Astrocyte of the spinal cord (primary cell): ENCODE measurements around the gene SMAD2.
"Not testable (repeated sequence)": the region's sequence is repeated elsewhere in the genome, so short reads cannot be mapped to it uniquely, and the experiment has no call there.

Source experiments
- DNase-seq: peaks from one replicate; pipeline ENCODE4 v3.0.0; 2011; ENCODE audit warnings: low read depth, low spot score
- H3K4me3 ChIP-seq: 2 replicates; pipeline ENCODE4 v1.5.1; 2011; ENCODE audit warnings: low read depth, mild to moderate bottlenecking, low read length, moderate library complexity
- CTCF ChIP-seq: IDR thresholded peaks from 2 replicates; pipeline ENCODE4 v1.5.1; 2012; ENCODE audit warnings: low read depth, mild to moderate bottlenecking, low read length, inconsistent platforms
- in situ Hi-C: cut with HindIII; loops from 2 replicates; pipeline ENCODE4 v1.10.0; 2017; ENCODE audit warnings: low sequenced_read_pairs

Gene SMAD2

GRCh38 chr18:47970664-47971531 is 40.4 kb upstream of the SMAD2 start:
- in situ Hi-C loops, result no loop called here
- no peak for TF ChIP-seq CTCF
- no peak overlapping the region for H3K4me3 ChIP-seq
- no peak for DNase-seq

GRCh38 chr18:47969816-47970215 is 39.4 kb upstream of the SMAD2 start:
- H3K4me3 ChIP-seq, result no peak overlapping the region
- in situ Hi-C loops, result no loop called here
- TF ChIP-seq CTCF, result no peak
- DNase-seq, result peak; percentile 49

GRCh38 chr18:47968721-47969120 is 38.3 kb upstream of the SMAD2 start:
- in situ Hi-C loops, result no loop called here
- TF ChIP-seq CTCF, result no peak
- no peak overlapping the region for H3K4me3 ChIP-seq
- peak; percentile 47 for DNase-seq

GRCh38 chr18:47968006-47968676 is 37.7 kb upstream of the SMAD2 start:
- in situ Hi-C loops, result no loop called here
- no peak overlapping the region for H3K4me3 ChIP-seq
- DNase-seq, result peak; percentile 13
- no peak for TF ChIP-seq CTCF

- in situ Hi-C loops, result no loop called here
- TF ChIP-seq CTCF, result no peak
- no peak for DNase-seq
- no peak overlapping the region for H3K4me3 ChIP-seq
Observed at GRCh38 chr18:47964053-47964452, 33.6 kb upstream of the SMAD2 start.

- H3K4me3 ChIP-seq, in situ Hi-C loops, DNase-seq: not testable (repeated sequence)
Observed at GRCh38 chr18:47961003-47961402, 30.5 kb upstream of the SMAD2 start.

- TF ChIP-seq CTCF, result no peak
- in situ Hi-C loops, result no loop called here
- peak; percentile 77 for DNase-seq
- H3K4me3 ChIP-seq, result no peak overlapping the region
Observed at GRCh38 chr18:47953471-47953931, 23.0 kb upstream of the SMAD2 start.
